ENCODE results near the gene CYB561D2. TPM values are rescaled to one million over a fixed set of nuclear protein-coding genes. Genes with fewer than 3 reads are reported as not detected.
A peak's percentile ranks its signal among the peaks of the same experiment; 100 is the strongest.

CYB561D2 gene
- total and polyA plus RNA-seq, 2 of the 13 experiments (the other 11 are each of a cell fraction or from before 2014, with no cell fraction given), result 11.1 to 17.2 TPM

DNA sequence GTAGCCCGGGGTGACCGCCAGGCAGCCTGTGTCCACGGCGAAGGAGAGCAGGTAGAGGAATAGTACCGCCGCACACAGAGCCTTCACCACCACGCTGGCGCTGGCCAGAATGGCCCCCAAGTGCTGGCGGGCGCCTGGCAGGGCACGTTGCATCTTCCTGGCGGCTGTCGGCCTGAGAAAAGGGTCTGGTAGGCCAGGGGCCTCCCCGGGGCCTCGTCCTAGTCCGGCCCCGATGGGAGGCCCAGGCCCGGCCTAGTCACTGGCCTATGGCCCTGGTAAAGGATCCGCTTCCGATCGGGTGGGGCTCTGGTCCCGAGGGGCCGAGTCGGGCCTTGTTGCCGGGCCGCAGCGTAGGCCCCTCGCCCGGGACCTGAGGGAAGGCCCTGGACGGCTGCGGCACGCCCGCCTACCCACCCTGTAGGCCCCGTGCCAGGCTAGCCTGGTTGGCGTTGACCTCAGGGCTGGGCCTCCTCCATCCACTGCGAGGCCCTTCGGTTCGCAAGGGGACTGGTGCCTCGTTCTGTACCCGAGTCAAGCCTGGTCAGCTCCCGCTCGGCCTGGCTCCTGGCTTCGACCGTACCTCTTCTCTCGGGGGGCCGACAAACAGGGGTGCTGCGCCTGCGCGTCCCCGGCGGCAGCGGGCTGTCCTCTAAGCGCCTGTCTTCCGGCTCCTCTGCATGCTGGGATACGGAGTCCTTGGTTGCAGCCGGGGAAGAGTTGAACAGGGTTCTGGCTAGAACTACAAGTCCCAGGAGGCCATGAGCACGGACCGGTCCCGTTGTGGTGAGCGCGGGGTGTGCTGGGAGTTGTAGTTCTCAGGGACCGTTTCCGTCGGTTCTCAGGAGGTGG lies 8.5 kb downstream of the CYB561D2 start, which contains the start of gene TMEM115 (continued):
- no peak for TF ChIP-seq ZNF337 (CRISPR knock-in tag; IDR thresholded peaks at IDR 0.05; ENCODE audit: borderline replicate concordance, low read depth)
- TF ChIP-seq, protein P1, sequence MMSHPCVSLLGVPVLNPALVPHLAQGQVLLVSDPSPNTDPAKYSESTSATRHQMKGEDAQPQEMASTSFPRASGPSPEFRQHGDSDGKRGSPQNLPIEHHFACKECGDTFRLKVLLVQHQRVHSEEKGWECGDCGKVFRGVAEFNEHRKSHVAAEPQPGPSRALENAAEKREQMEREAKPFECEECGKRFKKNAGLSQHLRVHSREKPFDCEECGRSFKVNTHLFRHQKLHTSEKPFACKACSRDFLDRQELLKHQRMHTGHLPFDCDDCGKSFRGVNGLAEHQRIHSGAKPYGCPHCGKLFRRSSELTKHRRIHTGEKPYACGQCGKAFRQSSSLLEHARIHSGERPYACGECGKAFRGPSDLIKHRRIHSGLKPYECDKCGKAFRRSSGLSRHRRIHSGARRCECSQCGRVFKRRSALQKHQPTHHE (CRISPR knock-in tag; IDR thresholded peaks at IDR 0.05; ENCODE audit: borderline replicate concordance), result peak; percentile 36; the same call in 1 of the 2 replicates
- TF ChIP-seq ZSCAN25 (CRISPR knock-in tag; IDR thresholded peaks at IDR 0.05), result 0 out of 2 replicates have a peak, but pooled peaks have one; percentile 55
- no peak for TF ChIP-seq KDM6A (CRISPR knock-in tag; IDR thresholded peaks at IDR 0.05; ENCODE audit: low read depth)
- peak; percentile 85 for TF ChIP-seq ZBTB7B (CRISPR knock-in tag; IDR thresholded peaks at IDR 0.05)
- TF ChIP-seq, protein P2, sequence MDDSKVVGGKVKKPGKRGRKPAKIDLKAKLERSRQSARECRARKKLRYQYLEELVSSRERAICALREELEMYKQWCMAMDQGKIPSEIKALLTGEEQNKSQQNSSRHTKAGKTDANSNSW (CRISPR knock-in tag; IDR thresholded peaks at IDR 0.05; ENCODE audit: borderline replicate concordance), result peak; percentile 94; the same call in 1 of the 2 replicates
- TF ChIP-seq HES4 (CRISPR knock-in tag; IDR thresholded peaks at IDR 0.05; ENCODE audit: borderline replicate concordance), result peak; percentile 69; the same call in 1 of the 2 replicates
- TF ChIP-seq RARG (CRISPR knock-in tag; IDR thresholded peaks at IDR 0.05; ENCODE audit: low read depth), result peak; percentile 79
- peak; percentile 79 for TF ChIP-seq TAF1 (CRISPR knock-in tag; IDR thresholded peaks at IDR 0.05)
- TF ChIP-seq, protein P3, sequence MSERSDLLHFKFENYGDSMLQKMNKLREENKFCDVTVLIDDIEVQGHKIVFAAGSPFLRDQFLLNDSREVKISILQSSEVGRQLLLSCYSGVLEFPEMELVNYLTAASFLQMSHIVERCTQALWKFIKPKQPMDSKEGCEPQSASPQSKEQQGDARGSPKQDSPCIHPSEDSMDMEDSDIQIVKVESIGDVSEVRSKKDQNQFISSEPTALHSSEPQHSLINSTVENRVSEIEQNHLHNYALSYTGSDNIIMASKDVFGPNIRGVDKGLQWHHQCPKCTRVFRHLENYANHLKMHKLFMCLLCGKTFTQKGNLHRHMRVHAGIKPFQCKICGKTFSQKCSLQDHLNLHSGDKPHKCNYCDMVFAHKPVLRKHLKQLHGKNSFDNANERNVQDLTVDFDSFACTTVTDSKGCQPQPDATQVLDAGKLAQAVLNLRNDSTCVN (CRISPR knock-in tag; IDR thresholded peaks at IDR 0.05; ENCODE audit: borderline replicate concordance), result peak; percentile 78
- no peak for TF ChIP-seq PCBP2 (optimal IDR thresholded peaks at IDR 0.05; ENCODE audit: low read depth, low read length, poor library complexity, severe bottlenecking)
- TF ChIP-seq KLF16 (CRISPR knock-in tag; IDR thresholded peaks at IDR 0.05), result peak in 1 of 2 experiments; percentile 82; a peak in 2 of 4 replicates
- TF ChIP-seq MAFK (conservative IDR thresholded peaks at IDR 0.05 in 1 of 2, IDR thresholded peaks at IDR 0.05 in 1 of 2; ENCODE audit: low read length in 2 of 2), result no peak
- no peak; the same call in none of the 2 replicates for TF ChIP-seq MEIS1 (CRISPR knock-in tag; IDR thresholded peaks at IDR 0.05; ENCODE audit: borderline replicate concordance)
- TF ChIP-seq, protein P4, sequence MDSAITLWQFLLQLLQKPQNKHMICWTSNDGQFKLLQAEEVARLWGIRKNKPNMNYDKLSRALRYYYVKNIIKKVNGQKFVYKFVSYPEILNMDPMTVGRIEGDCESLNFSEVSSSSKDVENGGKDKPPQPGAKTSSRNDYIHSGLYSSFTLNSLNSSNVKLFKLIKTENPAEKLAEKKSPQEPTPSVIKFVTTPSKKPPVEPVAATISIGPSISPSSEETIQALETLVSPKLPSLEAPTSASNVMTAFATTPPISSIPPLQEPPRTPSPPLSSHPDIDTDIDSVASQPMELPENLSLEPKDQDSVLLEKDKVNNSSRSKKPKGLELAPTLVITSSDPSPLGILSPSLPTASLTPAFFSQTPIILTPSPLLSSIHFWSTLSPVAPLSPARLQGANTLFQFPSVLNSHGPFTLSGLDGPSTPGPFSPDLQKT (CRISPR knock-in tag; IDR thresholded peaks at IDR 0.05; ENCODE audit: borderline replicate concordance), result no peak; the same call in 1 of the 2 replicates
- peak; percentile 77 for TF ChIP-seq ZNF782 (CRISPR knock-in tag; IDR thresholded peaks at IDR 0.05; ENCODE audit: borderline replicate concordance)
- TF ChIP-seq KLF6 (CRISPR knock-in tag; IDR thresholded peaks at IDR 0.05), result peak; percentile 68
- TF ChIP-seq NFE2L2 (IDR thresholded peaks at IDR 0.05; ENCODE audit: low read length), result peak; percentile 2; the same call in 1 of the 2 replicates
- peak; percentile 39; the same call in 1 of the 2 replicates for TF ChIP-seq NFKBIZ (CRISPR knock-in tag; IDR thresholded peaks at IDR 0.05)
- TF ChIP-seq, protein P5, sequence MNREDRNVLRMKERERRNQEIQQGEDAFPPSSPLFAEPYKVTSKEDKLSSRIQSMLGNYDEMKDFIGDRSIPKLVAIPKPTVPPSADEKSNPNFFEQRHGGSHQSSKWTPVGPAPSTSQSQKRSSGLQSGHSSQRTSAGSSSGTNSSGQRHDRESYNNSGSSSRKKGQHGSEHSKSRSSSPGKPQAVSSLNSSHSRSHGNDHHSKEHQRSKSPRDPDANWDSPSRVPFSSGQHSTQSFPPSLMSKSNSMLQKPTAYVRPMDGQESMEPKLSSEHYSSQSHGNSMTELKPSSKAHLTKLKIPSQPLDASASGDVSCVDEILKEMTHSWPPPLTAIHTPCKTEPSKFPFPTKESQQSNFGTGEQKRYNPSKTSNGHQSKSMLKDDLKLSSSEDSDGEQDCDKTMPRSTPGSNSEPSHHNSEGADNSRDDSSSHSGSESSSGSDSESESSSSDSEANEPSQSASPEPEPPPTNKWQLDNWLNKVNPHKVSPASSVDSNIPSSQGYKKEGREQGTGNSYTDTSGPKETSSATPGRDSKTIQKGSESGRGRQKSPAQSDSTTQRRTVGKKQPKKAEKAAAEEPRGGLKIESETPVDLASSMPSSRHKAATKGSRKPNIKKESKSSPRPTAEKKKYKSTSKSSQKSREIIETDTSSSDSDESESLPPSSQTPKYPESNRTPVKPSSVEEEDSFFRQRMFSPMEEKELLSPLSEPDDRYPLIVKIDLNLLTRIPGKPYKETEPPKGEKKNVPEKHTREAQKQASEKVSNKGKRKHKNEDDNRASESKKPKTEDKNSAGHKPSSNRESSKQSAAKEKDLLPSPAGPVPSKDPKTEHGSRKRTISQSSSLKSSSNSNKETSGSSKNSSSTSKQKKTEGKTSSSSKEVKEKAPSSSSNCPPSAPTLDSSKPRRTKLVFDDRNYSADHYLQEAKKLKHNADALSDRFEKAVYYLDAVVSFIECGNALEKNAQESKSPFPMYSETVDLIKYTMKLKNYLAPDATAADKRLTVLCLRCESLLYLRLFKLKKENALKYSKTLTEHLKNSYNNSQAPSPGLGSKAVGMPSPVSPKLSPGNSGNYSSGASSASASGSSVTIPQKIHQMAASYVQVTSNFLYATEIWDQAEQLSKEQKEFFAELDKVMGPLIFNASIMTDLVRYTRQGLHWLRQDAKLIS (CRISPR knock-in tag; IDR thresholded peaks at IDR 0.05), result 0 out of 2 replicates have a peak, but pooled peaks have one; percentile 63
- TF ChIP-seq HOXA9 (CRISPR knock-in tag; IDR thresholded peaks at IDR 0.05; ENCODE audit: borderline replicate concordance), result no peak
